GM18505 (cell line): Measurements from ENCODE around the gene PDE4D.
A peak's percentile ranks its signal among the peaks of the same experiment; 100 is the strongest.
"Not testable (repeated sequence)": the region's sequence is repeated elsewhere in the genome, so short reads cannot be mapped to it uniquely, and the experiment has no call there.

Experiments
- ATAC-seq: cut with Tn5 transposase; IDR thresholded peaks from one replicate; pipeline ENCODE4 v1.9.1; 2021; ENCODE audit not compliant: unreplicated experiment
- POLR2A ChIP-seq: IDR thresholded peaks from 4 replicates; pipeline ENCODE4 v1.6.1; 2011; ENCODE audit warnings: borderline replicate concordance; ENCODE audit not compliant: insufficient read depth, insufficient read length; ENCODE audit errors: extremely low read depth

The PDE4D gene

GRCh38 chr5:59693492-59694309 is 199.8 kb downstream of the PDE4D start:
- no peak for ATAC-seq
- TF ChIP-seq POLR2A = no peak

GRCh38 chr5:59685793-59686192 is 207.7 kb downstream of the PDE4D start:
- peak; percentile 84 for ATAC-seq
- no peak for TF ChIP-seq POLR2A

- no peak for TF ChIP-seq POLR2A
- no peak for ATAC-seq
Measured at GRCh38 chr5:59685191-59685530, 208.4 kb downstream of the PDE4D start.

DNA sequence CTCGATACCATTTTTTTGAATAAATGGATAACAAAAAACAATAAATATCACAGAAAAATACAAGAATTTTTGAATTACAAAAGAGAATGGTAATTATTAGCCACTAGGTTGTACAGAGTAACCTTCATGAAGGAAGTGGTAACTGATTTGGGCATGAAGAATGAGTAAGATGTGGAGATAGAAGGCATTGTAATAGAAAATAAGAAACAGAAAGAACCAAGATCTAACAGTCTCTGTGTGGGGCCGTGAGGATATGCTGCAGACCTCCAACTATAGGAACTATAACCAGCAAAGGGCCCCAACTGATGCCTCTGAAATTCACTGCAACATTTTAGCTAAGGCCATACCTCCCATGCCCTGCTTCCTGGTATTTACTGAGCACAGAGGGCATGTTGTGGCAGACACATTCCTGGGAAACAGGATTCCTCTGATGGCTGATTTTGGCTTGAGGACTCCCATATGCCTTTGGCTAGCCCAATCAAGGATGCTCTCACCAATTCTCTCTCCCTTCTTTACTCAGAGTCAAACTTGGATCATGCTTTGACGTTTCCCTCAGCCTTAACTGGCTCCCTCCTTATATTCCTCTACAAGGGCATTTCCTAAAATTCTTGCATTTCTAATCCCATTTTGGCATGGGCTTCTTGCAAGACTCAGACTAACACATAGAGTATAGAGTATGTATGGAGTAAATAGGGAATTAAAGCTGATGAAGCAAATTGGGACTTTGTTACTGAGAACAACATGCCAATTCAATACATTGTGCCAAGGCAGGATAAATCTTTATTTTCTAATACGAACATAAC is 208.9 kb downstream of the PDE4D start:
- no peak for TF ChIP-seq POLR2A
- no peak for ATAC-seq

GRCh38 chr5:59683311-59683710 is 210.2 kb downstream of the PDE4D start:
- TF ChIP-seq POLR2A = no peak
- no peak for ATAC-seq

- ATAC-seq = no peak
- TF ChIP-seq POLR2A = no peak
Measured at GRCh38 chr5:59682542-59682941, 211.0 kb downstream of the PDE4D start.

GRCh38 chr5:59678943-59679342 is 214.6 kb downstream of the PDE4D start:
- ATAC-seq = no peak
- TF ChIP-seq POLR2A = no peak

- no peak for ATAC-seq
- TF ChIP-seq POLR2A = no peak
Measured at GRCh38 chr5:59674763-59675162, 218.8 kb downstream of the PDE4D start.

- ATAC-seq = no peak
Measured at GRCh38 chr5:59673438-59674058, 220.0 kb downstream of the PDE4D start.

GRCh38 chr5:59666440-59667068 is 227.0 kb downstream of the PDE4D start:
- no peak for TF ChIP-seq POLR2A

More at GRCh38 chr5:59673438-59674058, 220.0 kb downstream of the PDE4D start:
- TF ChIP-seq POLR2A = no peak

DNA sequence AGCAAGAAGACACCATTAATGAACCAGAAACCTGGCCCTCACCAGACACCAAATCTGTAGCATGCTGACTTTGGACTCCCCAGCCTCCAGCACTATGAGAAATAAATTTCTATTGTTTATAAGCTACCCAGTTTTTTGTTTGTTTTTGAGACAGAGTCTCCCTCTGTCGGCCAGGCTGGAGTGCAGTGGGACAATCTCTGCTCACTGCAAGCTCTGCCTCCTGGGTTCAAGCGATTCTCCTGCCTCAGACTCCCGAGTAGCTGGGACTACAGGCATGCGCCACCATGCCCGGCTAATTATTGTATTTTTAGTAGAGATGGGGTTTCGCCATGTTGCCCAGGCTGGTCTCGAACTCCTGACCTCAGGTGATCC is 227.7 kb downstream of the PDE4D start:
- ATAC-seq = not testable (repeated sequence)

More at GRCh38 chr5:59666440-59667068, 227.0 kb downstream of the PDE4D start:
- no peak for ATAC-seq

- TF ChIP-seq POLR2A = no peak
- no peak for ATAC-seq
Measured at GRCh38 chr5:59665086-59665831, 228.3 kb downstream of the PDE4D start.
